DMS153 treated with DMSO at 0.1 percent for 48 hours (cell line): ENCODE data around the gene AGRN.
A peak's percentile ranks its signal among the peaks of the same experiment; 100 is the strongest.
"Not testable (repeated sequence)": the region's sequence is repeated elsewhere in the genome, so short reads cannot be mapped to it uniquely, and the experiment has no call there.

ENCODE experiments used
- DNase-seq: peaks from one replicate; lab custom pipeline; 2025; ENCODE audit not compliant: unreplicated experiment; lab: John Stamatoyannopoulos, UW

Gene AGRN

DNA sequence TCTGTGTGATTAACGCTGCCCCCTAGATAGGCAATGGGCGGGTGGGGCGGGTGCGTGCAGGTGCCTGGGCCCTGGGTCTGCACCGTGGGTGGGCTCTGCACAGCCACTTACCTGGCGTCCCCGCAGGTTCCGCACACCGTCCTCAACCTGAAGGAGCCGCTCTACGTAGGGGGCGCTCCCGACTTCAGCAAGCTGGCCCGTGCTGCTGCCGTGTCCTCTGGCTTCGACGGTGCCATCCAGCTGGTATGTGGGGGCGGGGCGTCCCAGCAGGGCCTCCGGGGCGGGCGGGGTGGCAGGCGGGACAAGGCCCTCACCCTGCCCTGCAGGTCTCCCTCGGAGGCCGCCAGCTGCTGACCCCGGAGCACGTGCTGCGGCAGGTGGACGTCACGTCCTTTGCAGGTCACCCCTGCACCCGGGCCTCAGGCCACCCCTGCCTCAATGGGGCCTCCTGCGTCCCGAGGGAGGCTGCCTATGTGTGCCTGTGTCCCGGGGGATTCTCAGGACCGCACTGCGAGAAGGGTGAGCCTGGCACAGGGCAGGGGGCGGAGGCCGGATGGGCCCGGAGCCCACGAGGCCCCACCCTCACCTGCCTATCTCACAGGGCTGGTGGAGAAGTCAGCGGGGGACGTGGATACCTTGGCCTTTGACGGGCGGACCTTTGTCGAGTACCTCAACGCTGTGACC is 31.3 kb downstream of the AGRN start:
- DNase-seq = no peak

DNA sequence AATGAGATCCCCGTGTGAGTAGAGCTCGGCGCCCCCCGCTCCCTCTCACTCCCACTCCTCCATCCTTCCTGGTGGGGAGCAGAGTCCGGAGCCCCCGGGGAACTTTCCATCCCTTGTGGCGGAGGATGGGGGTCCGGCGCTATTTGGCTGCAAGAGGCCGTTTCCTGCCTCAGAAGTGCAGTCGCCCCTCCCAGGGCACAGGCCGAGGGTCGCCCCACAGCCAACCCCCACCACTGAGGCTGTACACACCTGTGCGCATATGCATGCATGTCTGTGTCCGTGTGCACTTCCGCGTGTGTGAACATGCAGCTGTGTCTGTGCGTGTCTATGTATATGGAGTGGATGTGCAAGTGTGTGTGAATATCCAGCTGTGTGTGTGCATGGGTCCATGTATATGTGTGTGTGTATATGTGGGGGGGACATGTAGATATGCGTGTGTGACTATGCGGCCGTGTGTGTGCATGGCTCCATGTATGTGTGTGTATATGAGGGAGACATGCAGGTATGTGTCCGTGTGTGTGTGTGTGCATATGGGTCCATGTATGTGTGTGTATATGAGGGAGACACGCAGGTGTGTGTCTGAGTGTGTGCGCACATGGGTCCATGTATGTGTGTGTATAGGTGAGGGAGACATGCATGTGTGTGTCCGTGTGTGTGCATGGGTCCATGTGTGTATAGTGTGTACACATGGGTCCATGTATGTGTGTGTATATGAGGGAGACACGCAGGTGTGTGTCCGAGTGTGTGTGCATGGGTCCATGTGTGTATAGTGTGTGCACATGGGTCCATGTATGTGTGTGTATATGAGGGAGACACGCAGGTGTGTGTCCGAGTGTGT is 32.3 kb downstream of the AGRN start:
- no peak for DNase-seq

DNA sequence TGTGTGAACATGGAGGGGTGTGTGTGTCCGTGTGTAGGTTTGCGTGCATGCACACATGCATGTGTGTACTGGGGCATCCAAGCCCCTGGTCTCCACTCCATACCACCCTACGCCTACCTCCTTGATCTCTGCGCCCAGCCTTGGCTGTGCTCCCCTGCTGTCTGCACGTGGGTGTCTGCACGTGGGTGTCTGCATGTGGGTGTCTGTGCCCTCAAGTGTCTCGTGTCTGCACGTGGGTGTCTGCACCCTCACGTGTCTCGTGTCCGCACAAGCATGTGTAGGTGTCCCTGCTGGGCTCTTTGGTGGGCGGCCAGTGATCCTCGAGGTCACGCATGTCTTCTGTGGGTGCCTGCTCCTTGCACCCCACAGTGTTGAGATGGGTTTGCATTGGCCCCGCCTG is 33.1 kb downstream of the AGRN start:
- no peak for DNase-seq

DNA sequence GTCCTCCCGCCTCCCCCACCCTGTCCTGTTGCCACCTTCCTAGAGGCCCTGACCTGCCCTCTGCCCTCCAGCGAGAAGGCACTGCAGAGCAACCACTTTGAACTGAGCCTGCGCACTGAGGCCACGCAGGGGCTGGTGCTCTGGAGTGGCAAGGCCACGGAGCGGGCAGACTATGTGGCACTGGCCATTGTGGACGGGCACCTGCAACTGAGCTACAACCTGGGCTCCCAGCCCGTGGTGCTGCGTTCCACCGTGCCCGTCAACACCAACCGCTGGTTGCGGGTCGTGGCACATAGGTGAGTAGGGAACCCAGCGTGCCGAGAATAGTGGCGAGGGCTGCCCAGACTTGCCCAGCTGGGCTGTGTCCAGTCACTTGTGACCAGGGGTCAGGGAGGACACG is 33.8 kb downstream of the AGRN start:
- DNase-seq = no peak

DNA sequence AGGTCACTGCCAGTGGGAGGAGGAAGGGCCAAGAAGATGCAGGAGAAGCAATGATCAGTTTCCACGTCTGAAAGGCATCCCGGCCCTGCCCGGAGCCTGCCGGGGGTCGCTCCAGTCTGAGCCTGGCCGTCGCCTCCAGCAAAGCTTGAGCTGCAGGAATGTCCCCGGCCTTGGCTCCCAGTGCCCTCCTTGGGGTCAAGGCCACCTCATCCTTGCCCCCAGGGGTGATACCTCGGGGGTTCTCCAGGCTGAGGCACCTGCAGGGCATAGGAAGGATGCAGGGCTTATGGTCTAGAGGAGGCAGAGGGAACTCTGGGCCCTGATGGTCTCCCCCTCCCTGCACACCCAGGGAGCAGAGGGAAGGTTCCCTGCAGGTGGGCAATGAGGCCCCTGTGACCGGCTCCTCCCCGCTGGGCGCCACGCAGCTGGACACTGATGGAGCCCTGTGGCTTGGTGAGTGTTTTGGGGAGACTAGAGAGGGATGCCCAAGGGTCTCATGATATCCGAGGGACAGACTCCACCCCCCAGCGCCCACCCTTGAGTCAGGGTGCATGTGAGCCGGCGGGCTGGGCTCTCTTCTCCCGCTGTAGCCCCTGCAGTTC is 34.3 kb downstream of the AGRN start:
- no peak for DNase-seq

DNA sequence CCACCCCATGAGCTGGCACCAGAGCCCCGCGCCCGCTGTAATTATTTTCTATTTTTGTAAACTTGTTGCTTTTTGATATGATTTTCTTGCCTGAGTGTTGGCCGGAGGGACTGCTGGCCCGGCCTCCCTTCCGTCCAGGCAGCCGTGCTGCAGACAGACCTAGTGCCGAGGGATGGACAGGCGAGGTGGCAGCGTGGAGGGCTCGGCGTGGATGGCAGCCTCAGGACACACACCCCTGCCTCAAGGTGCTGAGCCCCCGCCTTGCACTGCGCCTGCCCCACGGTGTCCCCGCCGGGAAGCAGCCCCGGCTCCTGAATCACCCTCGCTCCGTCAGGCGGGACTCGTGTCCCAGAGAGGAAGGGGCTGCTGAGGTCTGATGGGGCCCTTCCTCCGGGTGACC is 35.1 kb downstream of the AGRN start:
- no peak for DNase-seq

DNA sequence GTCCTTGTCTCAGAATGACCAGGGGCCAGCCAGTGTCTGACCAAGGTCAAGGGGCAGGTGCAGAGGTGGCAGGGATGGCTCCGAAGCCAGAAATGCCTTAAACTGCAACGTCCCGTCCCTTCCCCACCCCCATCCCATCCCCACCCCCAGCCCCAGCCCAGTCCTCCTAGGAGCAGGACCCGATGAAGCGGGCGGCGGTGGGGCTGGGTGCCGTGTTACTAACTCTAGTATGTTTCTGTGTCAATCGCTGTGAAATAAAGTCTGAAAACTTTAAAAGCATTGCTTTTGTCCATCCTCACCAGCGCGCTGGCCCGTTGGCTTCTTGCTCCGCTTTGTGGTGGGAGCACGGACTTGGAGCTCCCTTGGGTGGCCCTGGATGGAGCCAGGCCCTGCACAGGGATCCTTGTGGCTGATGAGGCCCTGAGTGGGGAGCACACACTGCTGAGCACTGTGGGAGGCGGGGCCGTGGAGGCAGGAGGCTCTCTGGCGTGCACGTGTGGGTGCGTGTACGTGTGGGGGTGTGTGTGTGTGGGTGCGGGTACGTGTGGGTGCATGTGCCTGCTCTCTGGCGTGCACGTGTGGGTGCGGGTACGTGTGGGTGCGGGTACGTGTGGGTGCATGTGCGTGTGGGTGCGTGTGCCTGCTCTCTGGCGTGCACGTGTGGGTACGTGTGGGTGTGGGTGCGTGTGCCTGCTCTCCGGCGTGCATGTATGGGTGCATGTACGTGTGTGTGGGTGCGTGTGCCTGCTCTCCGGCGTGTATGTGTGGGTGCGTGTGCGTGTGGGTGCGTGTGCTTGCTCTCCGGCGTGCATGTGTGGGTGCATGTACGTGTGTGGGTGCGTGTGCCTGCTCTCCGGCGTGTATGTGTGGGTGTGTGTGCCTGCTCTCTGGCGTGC is 36.2 kb downstream of the AGRN start:
- no peak for DNase-seq

DNA sequence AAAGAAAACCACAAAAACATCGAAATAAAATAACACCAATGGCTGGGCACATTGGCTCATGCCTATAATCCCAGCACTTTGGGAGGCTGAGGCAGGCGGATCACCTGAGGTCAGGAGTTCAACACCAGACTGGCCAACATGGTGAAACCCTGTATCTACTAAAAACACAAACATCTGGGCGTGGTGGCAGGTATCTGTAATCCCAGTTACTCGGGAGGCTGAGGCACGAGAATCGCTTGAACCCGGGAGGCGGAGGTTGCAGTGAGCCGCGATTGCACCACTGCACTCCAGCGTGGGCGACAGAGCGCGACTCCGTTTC is 37.8 kb downstream of the AGRN start:
- DNase-seq = not testable (repeated sequence)

DNA sequence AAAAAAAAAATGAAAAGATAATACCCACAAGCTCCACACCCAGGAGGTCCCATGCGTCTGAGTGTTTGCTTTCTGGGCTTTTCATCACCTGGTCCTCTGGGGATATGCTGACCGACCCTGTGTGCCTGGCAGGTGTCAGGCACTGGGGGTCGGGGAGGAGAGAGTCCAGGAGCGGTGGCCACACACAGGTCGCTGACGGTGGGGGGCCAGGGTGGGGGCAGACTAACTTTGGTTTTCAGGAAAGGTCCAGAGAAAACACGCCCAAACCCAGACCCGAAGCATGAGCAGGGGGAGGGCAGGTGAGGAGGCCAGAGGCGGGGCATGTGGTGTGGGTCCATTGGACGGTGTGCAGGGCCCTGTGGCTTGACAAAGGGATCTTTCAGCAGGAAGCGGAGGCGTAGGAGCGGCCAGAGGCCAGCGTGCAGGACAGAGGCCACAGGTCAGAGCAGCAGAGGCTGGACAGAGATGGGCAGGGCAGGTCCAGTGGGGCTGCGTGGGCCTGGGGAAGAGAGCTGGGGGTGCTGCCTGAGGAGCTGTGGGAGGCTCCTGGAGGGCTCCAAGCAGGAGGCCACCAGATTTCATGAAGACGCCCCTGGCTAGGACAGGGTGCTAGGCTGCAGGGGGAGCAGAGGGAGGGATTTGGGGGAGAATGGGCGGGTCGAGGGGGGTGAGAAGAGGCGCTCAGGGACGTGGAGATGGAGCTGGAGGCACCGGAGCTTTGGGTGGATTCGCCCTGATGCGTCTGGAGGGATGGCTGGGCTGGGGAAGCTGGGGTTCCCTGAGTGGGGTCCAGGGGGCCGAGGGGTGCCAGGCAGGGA is 38.4 kb downstream of the AGRN start:
- no peak for DNase-seq

DNA sequence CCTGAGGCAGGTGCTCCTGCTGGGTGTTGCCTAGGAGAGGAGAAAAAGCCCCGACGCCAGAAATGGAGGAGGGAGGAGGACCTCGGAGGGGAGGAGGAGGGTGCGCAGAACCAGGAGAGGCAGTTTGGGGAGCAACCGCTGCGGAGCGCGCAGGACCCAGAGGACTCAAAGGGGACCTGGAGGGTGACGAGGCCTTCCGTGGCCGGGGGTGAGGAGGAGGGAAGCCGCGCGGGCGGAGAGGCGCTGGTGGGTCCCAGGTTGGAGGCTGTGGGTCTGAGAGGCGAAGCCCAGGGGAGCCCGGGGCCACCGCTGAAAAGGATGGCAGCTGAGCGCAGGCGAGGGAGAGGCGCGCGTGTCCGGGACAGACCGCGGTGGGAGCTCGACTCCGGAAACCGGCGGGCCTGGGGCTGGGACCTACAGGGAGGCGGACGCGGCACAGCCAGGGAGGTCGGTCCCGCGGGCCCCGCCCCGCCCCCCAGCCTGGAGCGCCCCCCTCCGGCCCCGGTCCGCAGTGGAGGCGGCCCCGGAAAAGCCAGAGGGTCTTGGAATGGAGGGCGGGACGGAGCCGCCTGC is 39.1 kb downstream of the AGRN start:
- no peak for DNase-seq

DNA sequence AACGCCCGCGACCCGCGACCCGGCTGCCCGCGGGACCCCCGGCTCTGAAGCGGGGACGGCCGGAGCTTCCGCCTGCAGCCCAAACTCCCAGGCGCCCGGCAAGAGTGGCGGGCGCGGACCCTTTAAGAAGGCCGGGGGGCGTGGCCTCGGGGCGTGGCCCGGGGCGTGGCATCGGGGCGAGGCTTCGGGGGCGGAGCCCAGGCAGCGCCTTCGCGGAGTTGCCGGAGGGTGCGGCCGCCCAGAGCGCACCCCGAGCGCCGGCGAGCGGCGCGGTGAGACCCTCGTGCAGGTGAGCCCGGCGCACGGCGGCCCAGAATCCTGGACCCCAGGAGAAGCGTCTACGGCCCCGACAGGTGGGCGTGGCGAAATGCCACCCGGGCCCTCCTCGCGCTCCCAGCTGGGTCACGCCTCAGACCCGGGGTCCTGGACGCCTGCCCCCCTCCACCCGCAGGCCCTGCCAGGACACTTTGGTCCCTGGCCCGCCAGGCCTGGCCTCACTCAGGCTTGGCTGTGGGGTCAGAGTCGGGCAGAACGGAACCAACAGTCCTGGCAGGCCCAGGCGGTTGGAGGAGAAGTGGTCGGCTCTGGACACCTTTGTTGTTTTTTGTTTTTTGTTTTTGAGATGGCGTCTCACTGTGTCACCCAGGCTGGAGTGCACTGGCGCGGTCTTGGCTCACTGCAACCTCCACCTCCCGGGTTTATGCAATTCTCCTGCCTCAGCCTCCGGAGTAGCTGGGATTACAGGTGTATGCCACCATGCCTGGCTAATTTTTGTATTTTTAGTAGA is 39.8 kb downstream of the AGRN start:
- peak; percentile 71 for DNase-seq

DNA sequence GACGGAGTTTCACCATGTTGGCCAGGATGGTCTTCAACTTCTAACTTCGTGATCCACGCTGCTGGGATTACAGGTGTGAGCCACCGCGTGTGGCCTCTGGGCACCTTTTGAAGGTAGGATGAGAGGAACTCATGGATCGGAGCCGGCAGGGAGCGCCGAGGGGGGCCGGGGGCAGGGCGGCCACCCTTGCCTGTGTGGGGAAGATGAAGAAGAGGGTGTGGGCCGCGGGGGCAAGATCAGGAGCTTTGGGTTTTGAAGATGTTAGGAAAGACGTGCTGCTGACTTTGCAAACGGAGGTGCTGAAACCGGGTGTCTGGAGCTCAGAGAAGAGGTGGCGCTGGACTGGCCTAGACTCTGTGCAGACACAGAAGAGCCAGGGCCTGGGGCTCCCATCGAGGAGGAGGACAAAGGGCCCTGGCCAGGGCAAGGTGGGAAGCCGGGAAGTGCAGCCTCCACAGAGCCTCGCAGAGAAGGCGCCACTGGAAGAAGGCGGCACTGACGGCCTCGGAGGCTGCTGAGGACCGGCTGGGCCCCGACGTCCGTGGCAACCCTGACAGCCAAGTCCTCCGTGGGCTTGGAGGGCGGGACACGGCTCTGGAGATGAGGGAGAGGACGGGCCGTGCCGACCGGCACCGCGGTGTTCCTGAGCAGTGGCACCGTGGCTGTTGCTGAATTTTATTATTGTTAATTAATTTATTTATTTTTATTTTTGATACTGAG is 40.5 kb downstream of the AGRN start:
- DNase-seq = no peak

DNA sequence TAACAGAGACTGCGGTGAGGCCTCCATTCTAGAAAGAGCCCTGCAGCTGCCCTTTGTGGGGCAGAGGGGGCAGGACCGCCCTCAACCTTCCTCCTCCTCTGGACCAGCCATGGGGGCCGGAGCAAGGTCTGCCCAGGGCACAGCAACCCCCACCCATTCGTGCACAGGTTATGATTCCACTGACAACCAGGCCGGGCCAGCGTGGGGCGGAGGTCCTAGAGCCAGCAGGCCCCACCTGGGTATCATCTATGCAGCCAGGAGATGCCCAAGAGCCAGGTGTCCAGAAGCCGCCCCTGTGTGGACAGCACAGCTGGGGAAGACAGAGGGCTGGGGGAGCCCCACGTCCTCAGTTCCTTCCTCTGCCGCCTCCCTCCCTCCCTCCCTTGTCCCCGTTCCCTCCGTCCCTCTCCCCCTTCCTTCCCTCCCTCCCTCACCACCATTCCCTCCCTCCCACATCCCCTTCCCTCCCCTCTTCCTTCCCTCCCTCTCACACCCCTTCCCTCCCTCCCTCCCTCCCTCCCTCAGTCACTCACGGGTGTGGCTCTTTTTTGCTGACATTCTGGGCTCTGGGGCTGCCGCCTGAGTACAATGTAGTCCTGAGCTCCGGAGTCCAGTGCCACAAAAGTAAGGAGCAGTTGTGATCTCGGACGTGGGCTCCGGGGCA is 41.9 kb downstream of the AGRN start:
- no peak for DNase-seq

DNA sequence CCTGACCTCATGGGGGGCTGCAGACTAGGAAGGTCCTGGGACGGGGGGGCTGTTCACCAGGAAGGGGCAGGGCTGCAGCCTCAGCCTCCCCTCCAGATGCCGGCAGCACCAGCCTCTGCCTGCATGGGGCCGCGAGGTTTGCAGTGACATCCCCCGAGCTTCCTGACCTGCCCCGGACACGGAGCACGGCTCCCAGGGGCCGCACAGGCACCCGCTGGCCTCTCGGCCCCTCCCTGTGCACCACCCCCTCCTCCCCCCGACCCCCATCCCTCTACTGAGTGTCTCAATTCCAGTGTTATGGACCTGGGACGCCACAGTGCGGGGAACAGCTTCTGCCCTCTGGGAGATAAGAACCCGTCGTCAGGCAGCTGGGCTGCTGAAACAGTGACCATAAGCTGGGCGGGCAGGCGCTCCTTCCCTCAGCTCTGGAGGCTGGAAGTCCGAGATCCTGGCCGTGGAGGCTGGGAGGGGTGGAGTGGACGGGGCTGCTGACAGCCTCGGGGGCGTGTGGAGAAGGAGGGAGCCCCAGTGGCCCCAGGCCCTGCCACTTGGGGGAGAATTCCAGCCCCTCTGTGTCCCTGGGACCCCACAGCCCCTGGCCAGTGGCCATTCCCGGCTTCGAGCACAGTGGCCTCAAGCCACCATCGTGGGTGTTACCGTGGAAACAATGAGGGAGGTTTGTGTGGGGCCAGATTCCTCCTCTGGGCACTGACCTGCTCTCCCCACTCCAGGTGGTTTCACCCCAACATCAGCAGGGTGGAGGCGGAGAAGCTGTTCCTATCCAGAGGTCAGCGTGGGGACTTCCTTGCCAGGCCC is 42.6 kb downstream of the AGRN start:
- DNase-seq = no peak

DNA sequence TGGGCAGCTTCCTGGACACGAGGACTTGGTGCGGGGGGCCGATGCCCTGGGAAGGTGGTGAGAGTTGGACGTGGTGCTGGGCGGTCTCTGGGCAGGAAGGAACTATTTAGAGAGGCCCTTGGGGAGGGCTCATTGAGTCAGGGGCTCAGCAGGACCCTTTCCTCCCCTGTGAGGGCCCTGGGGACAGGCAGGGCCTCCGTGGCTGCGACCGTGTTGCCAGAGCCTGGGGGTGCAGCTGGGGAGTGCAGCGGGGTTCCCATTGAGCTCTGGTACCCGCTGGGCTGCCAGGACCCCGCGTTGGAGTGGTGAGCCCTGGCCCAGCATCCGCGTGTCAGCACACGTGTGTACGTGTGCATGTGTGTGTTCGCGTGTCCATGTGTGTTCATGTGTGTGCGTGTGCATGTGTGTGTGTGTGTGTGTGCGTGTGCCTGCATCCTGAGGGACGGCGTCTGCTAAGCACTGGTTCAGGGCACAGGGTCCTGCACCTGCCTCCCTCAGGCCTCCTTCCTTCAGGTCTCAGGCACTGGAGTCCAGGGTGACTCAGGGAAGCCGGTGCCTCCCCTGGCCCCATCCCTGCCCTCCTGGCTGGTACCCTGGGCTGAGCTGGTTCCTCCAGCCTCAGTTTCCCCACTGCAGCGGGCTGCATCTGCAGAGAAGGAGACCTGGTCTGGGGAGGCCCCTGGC is 43.5 kb downstream of the AGRN start:
- DNase-seq = no peak

DNA sequence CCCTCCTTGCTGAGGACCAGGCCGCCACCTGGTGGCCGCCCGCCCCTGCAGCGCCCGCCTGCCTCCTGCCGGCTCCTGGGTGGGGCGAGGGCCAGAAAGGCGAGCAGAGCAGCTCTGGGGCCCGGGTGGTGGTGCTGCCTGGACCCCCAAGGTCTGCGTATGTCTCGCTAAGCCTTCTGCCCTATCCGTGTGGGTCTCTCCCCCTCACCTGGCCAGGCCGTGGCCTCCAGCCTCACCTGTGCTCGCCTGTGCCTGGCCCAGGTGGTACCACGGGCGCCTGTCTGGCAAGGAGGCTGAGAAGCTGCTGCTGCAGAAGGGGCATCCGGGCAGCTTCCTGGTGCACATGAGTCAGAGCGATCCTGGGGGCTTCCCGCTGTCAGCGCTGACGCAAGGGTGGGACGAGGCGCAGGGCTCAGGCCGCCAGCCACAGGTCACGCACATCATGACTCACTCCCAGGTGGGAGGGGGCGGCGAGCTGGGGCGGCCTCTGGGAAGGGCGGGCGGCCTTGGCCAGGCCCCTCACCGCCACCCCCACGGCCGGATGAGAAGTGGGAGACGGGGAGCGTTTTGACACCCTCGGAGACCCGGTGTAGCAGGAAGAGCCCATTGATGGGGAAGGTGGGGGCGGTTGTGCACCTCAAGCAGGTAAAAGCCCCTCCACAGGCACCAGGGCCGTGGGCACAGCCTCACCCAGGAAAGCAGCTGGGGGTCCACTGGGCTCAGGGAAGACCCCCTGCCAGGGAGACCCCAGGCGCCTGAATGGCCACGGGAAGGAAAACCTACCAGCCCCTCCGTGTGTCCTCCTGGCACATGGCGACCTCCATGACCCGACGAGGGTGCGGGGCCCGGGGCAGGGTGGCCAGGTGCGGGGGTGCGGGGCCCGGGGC is 44.3 kb downstream of the AGRN start:
- peak; percentile 69 for DNase-seq
